Activated CD8-positive, alpha-beta memory T cell treated with anti-CD3 and anti-CD28 coated beads for 24 hours (primary cell): Measurements from ENCODE around the gene TREML1.
"Not testable (repeated sequence)": the region's sequence is repeated elsewhere in the genome, so short reads cannot be mapped to it uniquely, and the experiment has no call there.

Experiments
- DNase-seq: peaks from one replicate; pipeline ENCODE4 v3.0.0-alpha.2; 2020

TREML1 gene

GRCh38 chr6:41153992-41154625 is at the start of gene TREML1:
Gene TREML1, minus strand, starts transcription at chr6:41154347. Its CDS starts 59 bp downstream, at chr6:41154288.
- DNase-seq = no peak

GRCh38 chr6:41201764-41202173 is 47.6 kb upstream of the TREML1 start:
- peak; percentile 59 for DNase-seq

- peak; percentile 73 for DNase-seq
Measured at GRCh38 chr6:41200901-41201763, 47.0 kb upstream of the TREML1 start, which contains the start of gene TREML2. Gene TREML2, minus strand, starts transcription at chr6:41201149. Its CDS starts 141 bp downstream, at chr6:41201008.

- DNase-seq = peak; percentile 79
Measured at GRCh38 chr6:41200296-41200900, 46.3 kb upstream of the TREML1 start.

- DNase-seq = peak; percentile 73
Measured at GRCh38 chr6:41199552-41200246, 45.6 kb upstream of the TREML1 start.

GRCh38 chr6:41197234-41197633 is 43.1 kb upstream of the TREML1 start:
- DNase-seq = no peak

GRCh38 chr6:41194386-41194785 is 40.2 kb upstream of the TREML1 start:
- DNase-seq = no peak

GRCh38 chr6:41193884-41194283 is 39.7 kb upstream of the TREML1 start:
- no peak for DNase-seq

GRCh38 chr6:41193171-41193734 is 39.1 kb upstream of the TREML1 start:
- DNase-seq = no peak

GRCh38 chr6:41191569-41191968 is 37.4 kb upstream of the TREML1 start:
- DNase-seq = peak; percentile 78

- DNase-seq = no peak
Measured at GRCh38 chr6:41190791-41191190, 36.6 kb upstream of the TREML1 start.

- no peak for DNase-seq
Measured at GRCh38 chr6:41189967-41190366, 35.8 kb upstream of the TREML1 start.

GRCh38 chr6:41189046-41189445 is 34.9 kb upstream of the TREML1 start:
- not testable (repeated sequence) for DNase-seq

GRCh38 chr6:41187924-41188886 is 34.1 kb upstream of the TREML1 start:
- DNase-seq = no peak

- no peak for DNase-seq
Measured at GRCh38 chr6:41186031-41186562, 31.9 kb upstream of the TREML1 start.

GRCh38 chr6:41184761-41185160 is 30.6 kb upstream of the TREML1 start:
- DNase-seq = no peak

- no peak for DNase-seq
Measured at GRCh38 chr6:41182069-41183034, 28.2 kb upstream of the TREML1 start.

- DNase-seq = no peak
Measured at GRCh38 chr6:41181566-41181965, 27.4 kb upstream of the TREML1 start.

GRCh38 chr6:41179163-41179562 is 25.0 kb upstream of the TREML1 start:
- no peak for DNase-seq

- no peak for DNase-seq
Measured at GRCh38 chr6:41177695-41178094, 23.5 kb upstream of the TREML1 start.
